Epithelial cell of alveolus of lung (primary cell): Measurements from ENCODE around the gene BPTF. TPM values are rescaled to one million over a fixed set of nuclear protein-coding genes. Genes with fewer than 3 reads are reported as not detected.

Source experiments
- total RNA-seq: library from RNA; depleted of rRNA; stranded (reverse); fragments of >200 nt; gene quantifications from 2 replicates; pipeline ENCODE4 v1.2.1, GENCODE V29; 2015

The BPTF gene
- 18.5 and 60.6 TPM in 2 replicates for total RNA-seq

GRCh38 chr17:67824735-67825626 is at the start of gene BPTF:
Gene BPTF, plus strand, starts transcription at chr17:67825503. Its CDS starts 222 bp downstream, at chr17:67825725.

GRCh38 chr17:67996301-67997171 is 171.2 kb downstream of the BPTF start, which contains the start of gene C17orf58:
Gene C17orf58, minus strand, starts transcription at chr17:67996469. Its CDS starts 271 bp downstream, at chr17:67996198.

Other genes starting within 250 kb of the BPTF start
- gene NOL11, start 107.6 kb upstream of the BPTF start, total RNA-seq = 36.1 and 37.2 TPM in 2 replicates
- 10.5 and 11.4 TPM in 2 replicates for gene C17orf58, start 171.0 kb downstream of the BPTF start, total RNA-seq
- gene KPNA2, start 210.2 kb downstream of the BPTF start, total RNA-seq = 80.7 and 167 TPM in 2 replicates